Measurements from ENCODE around the gene SKA3.

The SKA3 gene

GRCh38 chr13:21111546-21111945 lies 64.8 kb downstream of the SKA3 start:
- no peak for DNase-seq

GRCh38 chr13:21109168-21109567 lies 67.2 kb downstream of the SKA3 start:
- DNase-seq: no peak

- no peak for DNase-seq
These were observed 70.3 kb downstream of the SKA3 start for GRCh38 chr13:21106089-21106488.

- no peak for DNase-seq
These were observed 71.9 kb downstream of the SKA3 start for GRCh38 chr13:21104199-21105019.

Data from activated CD4-positive, alpha-beta T cell treated with anti-CD3 and anti-CD28 coated beads, Interleukin-2, amount 50 U/mL, for 4 hours (primary cell).